Activated T-helper 17 cell treated with anti-CD3 and anti-CD28 coated beads, Interleukin-2, amount 50 U/mL, for 72 hours (primary cell): ENCODE results near the gene CCNY. TPM values are rescaled to one million over a fixed set of nuclear protein-coding genes. Genes with fewer than 3 reads are reported as not detected.
"Not testable (repeated sequence)": the region's sequence is repeated elsewhere in the genome, so short reads cannot be mapped to it uniquely, and the experiment has no call there.

ENCODE experiments used
- ATAC-seq: fragments of 150-1000 bp; cut with Tn5 transposase; replicated peaks from 2 replicates; pipeline ENCODE4 v1.10.0; 2021; ENCODE audit warnings: mild to moderate bottlenecking, moderate library complexity
- H3K27ac Mint-ChIP-seq: one replicate; pipeline ENCODE4 v1.8.0; 2022; ENCODE audit warnings: mixed read lengths
- H3K27me3 Mint-ChIP-seq: one replicate; pipeline ENCODE4 v1.8.0; 2022; ENCODE audit warnings: mixed read lengths
- H3K36me3 Mint-ChIP-seq: one replicate; pipeline ENCODE4 v1.8.0; 2022; ENCODE audit warnings: low read depth, mild to moderate bottlenecking, mixed read lengths
- H3K4me1 Mint-ChIP-seq: one replicate; pipeline ENCODE4 v1.8.0; 2022; ENCODE audit warnings: mixed read lengths
- H3K4me3 Mint-ChIP-seq: one replicate; pipeline ENCODE4 v1.8.0; 2022; ENCODE audit warnings: mild to moderate bottlenecking, mixed read lengths
- H3K9me3 Mint-ChIP-seq: one replicate; pipeline ENCODE4 v1.8.0; 2022; ENCODE audit warnings: mixed read lengths
- total RNA-seq, 2 donors: library from RNA; stranded (reverse); gene quantifications; one replicate each; pipeline ENCODE4 v1.2.3, GENCODE V29; 2022

CCNY gene
- total RNA-seq, 2 donors from 2014 or later: 29.4 to 42.3 TPM

GRCh38 chr10:35391954-35392262 is 55.6 kb downstream of the CCNY start:
- no peaks in the 10 kb centered on the region for H3K27me3 Mint-ChIP-seq
- no peaks in the 10 kb centered on the region for H3K36me3 Mint-ChIP-seq
- H3K4me3 Mint-ChIP-seq: no peak overlapping the region
- no peak for ATAC-seq
- H3K27ac Mint-ChIP-seq: peak overlapping the region; percentile 65
- peaks cover 11% of the 10 kb centered on the region for H3K9me3 Mint-ChIP-seq
- H3K4me1 Mint-ChIP-seq: peaks cover 47% of the 10 kb centered on the region

GRCh38 chr10:35392482-35393228 is 56.3 kb downstream of the CCNY start:
- ATAC-seq: no peak
- no peaks in the 10 kb centered on the region for H3K27me3 Mint-ChIP-seq
- H3K4me1 Mint-ChIP-seq: peaks cover 44% of the 10 kb centered on the region

GRCh38 chr10:35394411-35394851 is 58.1 kb downstream of the CCNY start:
- no peaks in the 10 kb centered on the region for H3K27me3 Mint-ChIP-seq
- no peak overlapping the region for H3K4me3 Mint-ChIP-seq
- H3K4me1 Mint-ChIP-seq: peaks cover 44% of the 10 kb centered on the region
- H3K36me3 Mint-ChIP-seq: no peaks in the 10 kb centered on the region
- peaks cover 11% of the 10 kb centered on the region for H3K9me3 Mint-ChIP-seq
- ATAC-seq: no peak
- no peak overlapping the region for H3K27ac Mint-ChIP-seq

More at GRCh38 chr10:35392482-35393228, 56.3 kb downstream of the CCNY start:
- Mint-ChIP-seq H3K27ac (peak overlapping the region; percentile 61), H3K36me3 (no peaks in the 10 kb centered on the region), H3K4me3 (no peak overlapping the region), H3K9me3 (peaks cover 11% of the 10 kb centered on the region)

GRCh38 chr10:35394934-35395333 is 58.6 kb downstream of the CCNY start:
- H3K27ac Mint-ChIP-seq: peak overlapping the region; percentile 61
- H3K27me3 Mint-ChIP-seq: no peaks in the 10 kb centered on the region
- peaks cover 7% of the 10 kb centered on the region for H3K9me3 Mint-ChIP-seq
- no peak overlapping the region for H3K4me3 Mint-ChIP-seq
- peaks cover 44% of the 10 kb centered on the region for H3K4me1 Mint-ChIP-seq
- H3K36me3 Mint-ChIP-seq: no peaks in the 10 kb centered on the region
- no peak for ATAC-seq

GRCh38 chr10:35396560-35397434 is 60.5 kb downstream of the CCNY start:
- Mint-ChIP-seq H3K4me1 (peaks cover 36% of the 10 kb centered on the region), H3K4me3 (no peak overlapping the region)
- ATAC-seq: no peak

GRCh38 chr10:35397953-35398352 is 61.6 kb downstream of the CCNY start:
- no peak overlapping the region for H3K27ac Mint-ChIP-seq

More at GRCh38 chr10:35396560-35397434, 60.5 kb downstream of the CCNY start:
- Mint-ChIP-seq H3K36me3 (no peaks in the 10 kb centered on the region), H3K9me3 (no peaks in the 10 kb centered on the region), H3K27me3 (no peaks in the 10 kb centered on the region), H3K27ac (peak overlapping the region; percentile 22)

GRCh38 chr10:35398355-35398754 is 62.0 kb downstream of the CCNY start:
- Mint-ChIP-seq H3K27me3 (no peaks in the 10 kb centered on the region), H3K27ac (no peak overlapping the region), H3K4me3 (no peak overlapping the region), H3K36me3 (no peaks in the 10 kb centered on the region), H3K9me3 (no peaks in the 10 kb centered on the region), H3K4me1 (peaks cover 22% of the 10 kb centered on the region)
- no peak for ATAC-seq

More at GRCh38 chr10:35397953-35398352, 61.6 kb downstream of the CCNY start:
- ATAC-seq: no peak
- no peaks in the 10 kb centered on the region for H3K27me3 Mint-ChIP-seq
- no peaks in the 10 kb centered on the region for H3K36me3 Mint-ChIP-seq
- H3K4me3 Mint-ChIP-seq: no peak overlapping the region
- H3K4me1 Mint-ChIP-seq: peaks cover 26% of the 10 kb centered on the region
- H3K9me3 Mint-ChIP-seq: no peaks in the 10 kb centered on the region

GRCh38 chr10:35398908-35399307 is 62.6 kb downstream of the CCNY start:
- peaks cover 18% of the 10 kb centered on the region for H3K4me1 Mint-ChIP-seq
- no peaks in the 10 kb centered on the region for H3K36me3 Mint-ChIP-seq
- ATAC-seq: no peak
- no peaks in the 10 kb centered on the region for H3K27me3 Mint-ChIP-seq
- no peak overlapping the region for H3K27ac Mint-ChIP-seq
- no peaks in the 10 kb centered on the region for H3K9me3 Mint-ChIP-seq
- no peak overlapping the region for H3K4me3 Mint-ChIP-seq

GRCh38 chr10:35399414-35400009 is 63.2 kb downstream of the CCNY start:
- Mint-ChIP-seq H3K4me1 (peaks cover 18% of the 10 kb centered on the region), H3K36me3 (no peaks in the 10 kb centered on the region), H3K4me3 (no peak overlapping the region), H3K27me3 (no peaks in the 10 kb centered on the region), H3K9me3 (no peaks in the 10 kb centered on the region), H3K27ac (no peak overlapping the region)
- no peak for ATAC-seq

GRCh38 chr10:35400595-35401268 is 64.4 kb downstream of the CCNY start:
- H3K4me1 Mint-ChIP-seq: peaks cover 11% of the 10 kb centered on the region
- H3K9me3 Mint-ChIP-seq: no peaks in the 10 kb centered on the region
- H3K27me3 Mint-ChIP-seq: no peaks in the 10 kb centered on the region
- H3K27ac Mint-ChIP-seq: no peak overlapping the region
- no peak overlapping the region for H3K4me3 Mint-ChIP-seq
- ATAC-seq: no peak
- H3K36me3 Mint-ChIP-seq: no peaks in the 10 kb centered on the region

GRCh38 chr10:35403491-35403890 is 67.2 kb downstream of the CCNY start:
- not testable (repeated sequence) for H3K4me3 Mint-ChIP-seq, ATAC-seq, H3K36me3 Mint-ChIP-seq, H3K27me3 Mint-ChIP-seq, H3K9me3 Mint-ChIP-seq, H3K27ac Mint-ChIP-seq
- peaks cover 17% of the 10 kb centered on the region for H3K4me1 Mint-ChIP-seq

GRCh38 chr10:35404077-35404476 is 67.8 kb downstream of the CCNY start:
- H3K9me3 Mint-ChIP-seq, H3K27ac Mint-ChIP-seq, H3K36me3 Mint-ChIP-seq, ATAC-seq, H3K27me3 Mint-ChIP-seq, H3K4me3 Mint-ChIP-seq: not testable (repeated sequence)
- peaks cover 19% of the 10 kb centered on the region for H3K4me1 Mint-ChIP-seq

- not testable (repeated sequence) for H3K27ac Mint-ChIP-seq, H3K27me3 Mint-ChIP-seq, H3K36me3 Mint-ChIP-seq, H3K4me3 Mint-ChIP-seq, ATAC-seq, H3K9me3 Mint-ChIP-seq
- peaks cover 28% of the 10 kb centered on the region for H3K4me1 Mint-ChIP-seq
These were observed 69.8 kb downstream of the CCNY start for GRCh38 chr10:35406003-35406630.

GRCh38 chr10:35407696-35408095 is 71.4 kb downstream of the CCNY start:
- H3K27me3 Mint-ChIP-seq, H3K4me3 Mint-ChIP-seq, H3K9me3 Mint-ChIP-seq, ATAC-seq, H3K36me3 Mint-ChIP-seq: not testable (repeated sequence)
- H3K27ac Mint-ChIP-seq: peak overlapping the region; percentile 15
- H3K4me1 Mint-ChIP-seq: peaks cover 28% of the 10 kb centered on the region
